ENCODE data around the gene PGA5.

Gene PGA5

DNA sequence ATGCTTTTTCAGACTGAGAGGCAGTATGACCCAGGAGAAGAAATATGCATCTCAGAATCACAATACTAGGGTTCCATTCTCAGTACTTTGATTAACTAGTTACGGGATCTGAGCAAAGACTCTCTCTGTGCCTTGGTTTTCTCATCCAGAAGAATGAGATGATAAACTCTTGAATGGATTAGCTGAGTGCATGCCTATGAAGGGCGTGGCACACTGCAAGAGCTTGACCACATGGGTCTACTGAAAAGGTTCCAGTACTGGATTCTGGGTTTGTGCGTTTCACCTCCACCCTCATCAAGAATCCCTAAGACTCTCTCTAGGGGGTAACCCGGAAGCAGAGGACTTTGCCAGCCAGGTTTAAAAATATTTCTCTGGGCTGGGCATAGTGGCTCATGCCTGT is 25.6 kb downstream of the PGA5 start:
- Histone ChIP-seq H3K4me3 (ENCODE audit: low read length) (no peak overlapping the region), H3K27ac (ENCODE audit: low read length) (no peak overlapping the region), H3K27me3 (ENCODE audit: control insufficient read depth, insufficient read depth, low read length) (no peaks in the 10 kb centered on the region; the same call in 1 of the 2 replicates), H3K36me3 (ENCODE audit: control insufficient read depth, insufficient read depth, low read length) (no peaks in the 10 kb centered on the region), H3K9me3 (ENCODE audit: control insufficient read depth, insufficient read depth, low read length) (no peaks in the 10 kb centered on the region), H3K4me1 (ENCODE audit: control insufficient read depth, insufficient read depth, low read length) (no peaks in the 10 kb centered on the region; the same call in 1 of the 2 replicates)
- no CpG with 5 or more reads among the region's 4 CpGs for WGBS (ENCODE audit: insufficient coverage, insufficient read length)
- DNase-seq (ENCODE audit: low read depth, low spot score), result no peak

- Histone ChIP-seq H3K36me3 (ENCODE audit: control insufficient read depth, insufficient read depth, low read length) (no peaks in the 10 kb centered on the region), H3K27me3 (ENCODE audit: control insufficient read depth, insufficient read depth, low read length) (no peaks in the 10 kb centered on the region), H3K4me1 (ENCODE audit: control insufficient read depth, insufficient read depth, low read length) (no peaks in the 10 kb centered on the region; the same call in 1 of the 2 replicates), H3K27ac (ENCODE audit: low read length) (no peak overlapping the region), H3K4me3 (ENCODE audit: low read length) (no peak overlapping the region), H3K9me3 (ENCODE audit: control insufficient read depth, insufficient read depth, low read length) (no peaks in the 10 kb centered on the region)
- no CpG with 5 or more reads among the region's 6 CpGs for WGBS (ENCODE audit: insufficient coverage, insufficient read length)
- no peak for DNase-seq (ENCODE audit: low read depth, low spot score)
Observed at GRCh38 chr11:61267437-61267841, 26.5 kb downstream of the PGA5 start.

GRCh38 chr11:61268588-61269250 is 27.7 kb downstream of the PGA5 start:
- H3K4me1 ChIP-seq (ENCODE audit: control insufficient read depth, insufficient read depth, low read length), result no peaks in the 10 kb centered on the region; the same call in 1 of the 2 replicates

DNA sequence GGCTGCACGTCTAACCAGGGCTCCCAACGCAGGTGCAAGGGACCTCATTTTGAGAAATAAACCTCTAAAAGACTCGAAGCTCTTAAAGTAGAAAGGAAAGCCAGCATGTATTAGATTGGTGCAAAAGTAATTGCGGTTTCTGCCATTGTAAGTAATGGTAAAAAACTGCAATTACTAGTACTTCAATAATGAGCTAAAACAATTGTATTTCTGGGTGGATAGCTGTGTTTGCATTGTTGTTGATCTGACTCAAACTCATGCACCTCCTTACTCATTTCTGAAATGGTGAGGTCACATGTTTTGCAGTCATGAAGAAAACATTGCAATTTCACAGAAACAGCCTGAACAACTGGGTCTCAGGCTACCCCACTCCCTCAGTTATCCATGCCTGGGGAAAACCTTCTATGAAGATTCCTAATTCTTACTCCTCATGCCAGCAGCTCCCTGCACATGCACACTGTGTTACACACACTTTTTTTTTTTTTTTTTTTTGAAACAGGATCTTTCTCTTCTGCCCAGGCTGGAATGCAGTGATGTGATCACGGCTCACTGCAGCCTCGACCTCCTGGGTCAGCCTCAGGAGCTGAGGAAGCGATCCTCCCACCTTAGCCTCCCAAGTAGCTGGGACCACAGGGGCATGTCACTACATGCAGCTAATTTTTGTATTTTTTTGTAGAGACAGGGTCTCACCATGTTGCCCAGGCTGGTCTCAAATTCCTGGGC is 29.5 kb downstream of the PGA5 start:
- H3K4me3 ChIP-seq (ENCODE audit: low read length), result no peak overlapping the region
- peaks cover under 1% of the 10 kb centered on the region; the same call in 1 of the 2 replicates for H3K36me3 ChIP-seq (ENCODE audit: control insufficient read depth, insufficient read depth, low read length)
- H3K9me3 ChIP-seq (ENCODE audit: control insufficient read depth, insufficient read depth, low read length), result no peaks in the 10 kb centered on the region
- H3K4me1 ChIP-seq (ENCODE audit: control insufficient read depth, insufficient read depth, low read length), result no peaks in the 10 kb centered on the region
- DNase-seq (ENCODE audit: low read depth, low spot score), result no peak
- no peaks in the 10 kb centered on the region for H3K27me3 ChIP-seq (ENCODE audit: control insufficient read depth, insufficient read depth, low read length)
- no peak overlapping the region for H3K27ac ChIP-seq (ENCODE audit: low read length)
- WGBS (ENCODE audit: insufficient coverage, insufficient read length), result no CpG with 5 or more reads among the region's 7 CpGs

More at GRCh38 chr11:61268588-61269250, 27.7 kb downstream of the PGA5 start:
- no CpG with 5 or more reads among the region's 15 CpGs for WGBS (ENCODE audit: insufficient coverage, insufficient read length)
- Histone ChIP-seq H3K27ac (ENCODE audit: low read length) (no peak overlapping the region), H3K36me3 (ENCODE audit: control insufficient read depth, insufficient read depth, low read length) (no peaks in the 10 kb centered on the region), H3K27me3 (ENCODE audit: control insufficient read depth, insufficient read depth, low read length) (no peaks in the 10 kb centered on the region), H3K9me3 (ENCODE audit: control insufficient read depth, insufficient read depth, low read length) (no peaks in the 10 kb centered on the region), H3K4me3 (ENCODE audit: low read length) (no peak overlapping the region)
- DNase-seq (ENCODE audit: low read depth, low spot score), result no peak

DNA sequence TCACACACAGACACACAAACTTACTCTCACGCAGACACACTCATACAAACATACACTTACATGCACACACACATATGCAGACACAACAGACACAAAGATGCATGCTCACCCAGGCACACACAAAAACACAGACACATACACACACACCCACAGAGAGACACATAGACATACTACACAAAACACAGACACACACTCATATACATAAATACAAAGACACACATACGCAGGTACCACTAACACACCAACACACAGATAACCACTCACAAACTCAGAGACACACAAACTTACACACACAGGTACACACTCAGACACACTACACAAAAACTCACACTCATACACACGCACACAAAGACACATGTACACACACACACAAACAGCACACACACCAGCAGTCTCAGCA is 31.8 kb downstream of the PGA5 start:
- Histone ChIP-seq H3K4me3 (ENCODE audit: low read length) (no peak overlapping the region), H3K4me1 (ENCODE audit: control insufficient read depth, insufficient read depth, low read length) (no peaks in the 10 kb centered on the region), H3K27ac (ENCODE audit: low read length) (no peak overlapping the region), H3K9me3 (ENCODE audit: control insufficient read depth, insufficient read depth, low read length) (no peaks in the 10 kb centered on the region), H3K27me3 (ENCODE audit: control insufficient read depth, insufficient read depth, low read length) (no peaks in the 10 kb centered on the region), H3K36me3 (ENCODE audit: control insufficient read depth, insufficient read depth, low read length) (peaks cover 3% of the 10 kb centered on the region; the same call in 1 of the 2 replicates)
- WGBS (ENCODE audit: insufficient coverage, insufficient read length), result 100% methylated on average over 1 of the region's 3 CpGs
- no peak for DNase-seq (ENCODE audit: low read depth, low spot score)

DNA sequence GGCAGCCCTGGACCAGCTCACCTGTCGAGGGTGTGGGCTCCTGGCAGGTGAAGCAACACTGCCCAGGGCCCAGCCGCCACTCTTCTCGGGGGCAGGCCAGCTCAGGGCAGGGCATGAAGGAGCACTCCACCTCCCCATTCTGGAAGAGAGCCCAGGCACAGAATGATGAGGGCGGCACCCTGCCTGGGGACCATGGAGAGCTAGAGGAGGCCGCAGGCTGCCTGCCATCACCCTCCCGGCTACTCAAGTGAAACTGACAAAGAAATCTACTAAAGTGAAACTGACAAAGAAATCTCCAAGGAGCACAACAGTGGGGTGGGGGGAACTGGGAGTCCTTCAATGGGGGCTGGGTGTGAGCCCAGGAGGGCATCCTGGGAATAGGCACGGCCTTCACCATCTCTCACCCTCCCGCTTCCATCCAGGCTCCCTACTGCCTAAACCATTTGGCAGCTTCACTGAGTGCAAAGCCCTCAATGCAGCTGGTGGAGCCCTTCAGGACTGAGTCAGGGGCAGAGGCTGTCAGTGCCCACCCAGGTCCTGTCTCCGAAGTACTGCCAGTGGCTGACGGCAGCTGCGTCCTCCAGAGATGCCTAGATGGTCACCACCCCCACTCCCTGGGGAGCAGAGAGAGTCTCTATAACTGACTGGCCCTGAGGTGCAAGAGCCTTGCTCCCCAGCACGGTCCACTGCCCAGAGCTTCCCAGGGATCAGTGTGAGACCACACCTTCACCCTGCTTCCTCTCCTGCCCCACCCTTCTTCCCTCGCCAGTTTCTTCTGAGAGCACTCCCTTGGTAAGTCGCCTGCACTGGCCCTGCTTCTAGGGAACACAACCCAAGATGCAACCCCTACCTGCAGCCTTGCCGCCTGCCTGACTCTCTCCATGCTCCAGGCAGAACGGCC is 32.5 kb downstream of the PGA5 start:
- H3K4me3 ChIP-seq (ENCODE audit: low read length), result no peak overlapping the region
- H3K36me3 ChIP-seq (ENCODE audit: control insufficient read depth, insufficient read depth, low read length), result peaks cover 3% of the 10 kb centered on the region; the same call in 1 of the 2 replicates
- H3K9me3 ChIP-seq (ENCODE audit: control insufficient read depth, insufficient read depth, low read length), result no peaks in the 10 kb centered on the region
- DNase-seq (ENCODE audit: low read depth, low spot score), result no peak
- no peaks in the 10 kb centered on the region for H3K27me3 ChIP-seq (ENCODE audit: control insufficient read depth, insufficient read depth, low read length)
- no peak overlapping the region for H3K27ac ChIP-seq (ENCODE audit: low read length)
- no CpG with 5 or more reads among the region's 16 CpGs for WGBS (ENCODE audit: insufficient coverage, insufficient read length)
- H3K4me1 ChIP-seq (ENCODE audit: control insufficient read depth, insufficient read depth, low read length), result no peaks in the 10 kb centered on the region

DNA sequence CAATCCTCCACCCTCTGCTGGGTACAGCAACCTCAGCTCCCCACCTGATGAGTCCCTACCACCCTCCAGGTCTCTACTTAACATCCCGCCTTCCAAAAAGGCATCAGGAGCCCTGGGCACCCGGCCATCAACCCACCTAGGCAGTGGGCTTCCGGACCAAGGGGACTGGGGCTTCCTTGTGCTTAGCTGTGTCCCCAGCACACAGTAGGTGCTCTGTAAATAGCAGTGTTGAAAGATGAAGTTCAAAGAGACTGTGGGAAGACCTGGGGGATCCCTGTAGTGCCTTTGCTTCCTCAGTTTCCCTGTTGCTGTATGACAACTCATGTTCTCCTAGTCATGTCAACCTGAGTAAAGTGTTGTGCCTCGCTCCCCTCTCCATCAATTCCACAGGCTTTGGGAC is 33.1 kb downstream of the PGA5 start:
- H3K4me3 ChIP-seq (ENCODE audit: low read length), result no peak overlapping the region
- H3K27me3 ChIP-seq (ENCODE audit: control insufficient read depth, insufficient read depth, low read length), result no peaks in the 10 kb centered on the region
- H3K36me3 ChIP-seq (ENCODE audit: control insufficient read depth, insufficient read depth, low read length), result peaks cover 3% of the 10 kb centered on the region; the same call in 1 of the 2 replicates
- no CpG with 5 or more reads among the region's 4 CpGs for WGBS (ENCODE audit: insufficient coverage, insufficient read length)
- no peaks in the 10 kb centered on the region for H3K9me3 ChIP-seq (ENCODE audit: control insufficient read depth, insufficient read depth, low read length)
- no peaks in the 10 kb centered on the region for H3K4me1 ChIP-seq (ENCODE audit: control insufficient read depth, insufficient read depth, low read length)
- no peak overlapping the region for H3K27ac ChIP-seq (ENCODE audit: low read length)
- DNase-seq (ENCODE audit: low read depth, low spot score), result no peak

- H3K4me1 ChIP-seq (ENCODE audit: control insufficient read depth, insufficient read depth, low read length), result no peaks in the 10 kb centered on the region
- no peaks in the 10 kb centered on the region for H3K9me3 ChIP-seq (ENCODE audit: control insufficient read depth, insufficient read depth, low read length)
- peaks cover 3% of the 10 kb centered on the region; the same call in 1 of the 2 replicates for H3K36me3 ChIP-seq (ENCODE audit: control insufficient read depth, insufficient read depth, low read length)
- H3K4me3 ChIP-seq (ENCODE audit: low read length), result no peak overlapping the region
- H3K27me3 ChIP-seq (ENCODE audit: control insufficient read depth, insufficient read depth, low read length), result no peaks in the 10 kb centered on the region
- no peak for DNase-seq (ENCODE audit: low read depth, low spot score)
- no peak overlapping the region for H3K27ac ChIP-seq (ENCODE audit: low read length)
- no CpG with 5 or more reads among the region's 4 CpGs for WGBS (ENCODE audit: insufficient coverage, insufficient read length)
Observed at GRCh38 chr11:61275191-61275590, 34.2 kb downstream of the PGA5 start.

- no CpG with 5 or more reads among the region's 14 CpGs for WGBS (ENCODE audit: insufficient coverage, insufficient read length)
- no peak for DNase-seq (ENCODE audit: low read depth, low spot score)
- no peak overlapping the region for H3K27ac ChIP-seq (ENCODE audit: low read length)
- H3K4me1 ChIP-seq (ENCODE audit: control insufficient read depth, insufficient read depth, low read length), result peaks cover 3% of the 10 kb centered on the region; the same call in 1 of the 2 replicates
- no peaks in the 10 kb centered on the region for H3K9me3 ChIP-seq (ENCODE audit: control insufficient read depth, insufficient read depth, low read length)
- H3K36me3 ChIP-seq (ENCODE audit: control insufficient read depth, insufficient read depth, low read length), result peaks cover 3% of the 10 kb centered on the region; the same call in 1 of the 2 replicates
- no peak overlapping the region for H3K4me3 ChIP-seq (ENCODE audit: low read length)
- no peaks in the 10 kb centered on the region for H3K27me3 ChIP-seq (ENCODE audit: control insufficient read depth, insufficient read depth, low read length)
Observed at GRCh38 chr11:61277186-61278000, 36.4 kb downstream of the PGA5 start.
